GM19455 (cell line): ENCODE results near the gene HMGN5.

Experiments used
- ATAC-seq: cut with Tn5 transposase; IDR thresholded peaks from one replicate; pipeline ENCODE4 v1.9.1; 2021; ENCODE audit not compliant: unreplicated experiment

The HMGN5 gene, protein sequence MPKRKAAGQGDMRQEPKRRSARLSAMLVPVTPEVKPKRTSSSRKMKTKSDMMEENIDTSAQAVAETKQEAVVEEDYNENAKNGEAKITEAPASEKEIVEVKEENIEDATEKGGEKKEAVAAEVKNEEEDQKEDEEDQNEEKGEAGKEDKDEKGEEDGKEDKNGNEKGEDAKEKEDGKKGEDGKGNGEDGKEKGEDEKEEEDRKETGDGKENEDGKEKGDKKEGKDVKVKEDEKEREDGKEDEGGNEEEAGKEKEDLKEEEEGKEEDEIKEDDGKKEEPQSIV

GRCh38 chrX:81201671-81202455 lies at the start of gene HMGN5, which contains the start of gene SH3BGRL:
Gene HMGN5 (minus strand): TSS chrX:81201913. CDS start chrX:81121549, 80,364 bp downstream.
Gene SH3BGRL (plus strand): TSS chrX:81202102. CDS start chrX:81202201, 99 bp downstream.
- ATAC-seq = peak; percentile 98

DNA sequence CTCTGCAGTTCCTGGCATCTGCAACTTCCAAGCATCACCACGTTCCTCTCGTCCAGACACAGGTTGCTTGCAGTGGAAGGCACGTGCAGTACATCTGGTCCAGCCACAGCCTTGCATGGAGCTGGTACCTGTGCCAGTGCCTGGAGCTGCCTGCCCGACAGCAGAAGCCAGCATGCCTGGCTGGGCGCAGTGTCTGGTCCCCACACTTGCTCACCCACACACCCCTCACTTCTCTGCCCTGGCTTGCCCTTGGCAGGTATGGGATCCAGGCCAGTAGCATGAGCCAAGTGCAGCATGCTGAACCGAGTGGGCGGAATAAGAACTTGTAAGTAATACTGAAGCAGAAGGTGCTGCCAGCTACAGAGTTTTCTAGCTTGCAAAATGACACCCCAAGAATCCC lies 40.0 kb upstream of the HMGN5 start:
- no peak for ATAC-seq

- no peak for ATAC-seq
Measured at GRCh38 chrX:81240701-81241331, 39.1 kb upstream of the HMGN5 start.

DNA sequence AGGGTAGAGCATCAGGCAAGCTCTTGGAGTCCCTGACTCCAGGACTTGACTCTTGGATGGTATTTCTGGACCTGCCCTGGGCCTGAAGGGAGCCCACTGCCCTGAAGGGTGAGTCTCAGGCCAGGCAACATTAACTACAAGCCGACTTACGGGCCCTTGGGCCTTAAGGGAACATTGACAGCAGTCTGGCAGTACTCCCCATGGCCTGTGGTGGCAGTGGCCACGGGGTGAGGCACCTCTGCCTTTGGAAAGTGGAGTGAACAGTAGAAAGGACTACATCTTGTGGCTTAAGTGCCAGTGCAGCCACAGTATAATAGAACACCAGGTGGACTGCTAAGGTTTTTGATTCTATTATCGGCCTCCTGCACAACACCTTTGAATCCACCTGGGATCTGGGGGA lies 36.5 kb upstream of the HMGN5 start:
- ATAC-seq = no peak

- ATAC-seq = no peak
Measured at GRCh38 chrX:81237516-81237915, 35.8 kb upstream of the HMGN5 start.

GRCh38 chrX:81232218-81232617 lies 30.5 kb upstream of the HMGN5 start:
- no peak for ATAC-seq

DNA sequence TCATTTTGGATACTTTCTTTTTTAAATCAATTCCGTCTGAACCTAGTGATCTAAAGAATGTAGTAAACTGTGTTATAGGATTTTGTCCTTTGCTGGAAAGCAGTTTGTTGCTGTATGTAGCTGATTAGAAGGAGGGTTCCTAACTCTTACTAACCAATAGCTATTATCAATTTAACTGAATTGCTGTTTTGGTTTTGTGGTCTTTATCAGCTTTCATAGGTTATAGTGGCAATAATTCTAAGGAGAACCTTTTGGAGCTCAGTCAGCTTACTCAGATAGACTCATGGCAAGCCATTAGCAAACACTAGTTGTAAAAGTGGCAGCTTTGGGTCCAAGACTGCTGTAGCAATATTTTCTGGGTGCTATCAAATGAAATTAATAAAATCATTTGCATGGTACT lies 29.8 kb upstream of the HMGN5 start:
- ATAC-seq = no peak

DNA sequence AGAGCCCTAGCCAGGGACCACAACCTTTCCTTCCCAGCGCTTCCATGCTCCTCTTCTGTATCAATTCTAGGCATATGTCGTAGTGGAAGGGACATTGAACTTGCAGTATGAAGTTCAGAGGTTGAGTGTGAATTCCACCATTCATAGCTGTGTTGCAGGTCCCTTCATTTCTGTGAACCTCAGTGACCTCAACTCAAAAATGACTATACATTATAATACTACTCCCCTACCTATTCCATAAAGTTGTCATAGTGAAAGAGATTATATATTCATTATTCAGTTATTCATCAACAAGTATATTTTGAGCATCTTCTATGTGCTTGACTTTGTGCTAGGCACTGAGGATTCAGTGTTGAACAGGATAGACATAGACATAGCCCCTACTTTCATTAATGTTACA lies 28.2 kb upstream of the HMGN5 start:
- ATAC-seq = no peak

GRCh38 chrX:81229229-81229628 lies 27.5 kb upstream of the HMGN5 start:
- no peak for ATAC-seq

DNA sequence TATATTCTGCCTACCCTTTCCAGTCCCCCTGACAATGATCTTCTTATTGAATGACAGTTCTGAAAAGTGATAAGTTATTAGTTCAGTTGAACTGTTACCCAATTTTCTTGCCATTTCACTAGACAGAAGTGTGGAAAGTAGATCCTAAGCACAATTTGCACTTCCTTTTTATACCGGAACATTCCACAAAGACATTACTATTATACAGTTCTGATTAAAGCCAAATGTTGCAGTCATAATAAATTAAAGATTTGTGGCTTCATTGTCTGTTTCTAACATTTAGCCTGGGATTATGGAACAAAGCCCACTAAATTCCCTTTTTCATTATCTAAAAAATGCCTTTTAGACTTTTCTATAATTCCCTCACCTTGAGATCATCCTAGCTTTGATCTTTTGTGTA lies 14.0 kb upstream of the HMGN5 start:
- ATAC-seq = no peak

DNA sequence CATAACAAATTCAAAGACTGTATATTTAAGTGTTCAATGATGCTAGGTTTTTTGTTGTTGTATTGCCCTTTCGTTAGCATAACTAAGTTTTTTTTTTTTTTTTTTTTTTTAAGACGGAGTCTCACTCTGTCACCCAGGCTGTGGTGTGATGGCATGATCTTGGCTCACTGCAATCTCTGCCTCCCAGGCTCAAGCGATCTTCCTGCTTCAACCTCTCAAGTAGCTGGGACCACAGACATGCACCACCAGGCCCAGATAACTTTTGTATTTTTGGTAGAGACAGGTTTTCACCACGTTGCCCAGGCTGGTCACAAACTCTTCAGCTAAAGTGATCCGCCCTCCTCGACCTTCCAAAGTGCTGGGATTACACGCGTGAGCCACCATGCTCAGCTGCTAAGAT lies 7.2 kb upstream of the HMGN5 start:
- no peak for ATAC-seq

GRCh38 chrX:81206476-81206875 lies 4.8 kb upstream of the HMGN5 start:
- no peak for ATAC-seq

GRCh38 chrX:81205551-81205950 lies 3.8 kb upstream of the HMGN5 start:
- no peak for ATAC-seq

DNA sequence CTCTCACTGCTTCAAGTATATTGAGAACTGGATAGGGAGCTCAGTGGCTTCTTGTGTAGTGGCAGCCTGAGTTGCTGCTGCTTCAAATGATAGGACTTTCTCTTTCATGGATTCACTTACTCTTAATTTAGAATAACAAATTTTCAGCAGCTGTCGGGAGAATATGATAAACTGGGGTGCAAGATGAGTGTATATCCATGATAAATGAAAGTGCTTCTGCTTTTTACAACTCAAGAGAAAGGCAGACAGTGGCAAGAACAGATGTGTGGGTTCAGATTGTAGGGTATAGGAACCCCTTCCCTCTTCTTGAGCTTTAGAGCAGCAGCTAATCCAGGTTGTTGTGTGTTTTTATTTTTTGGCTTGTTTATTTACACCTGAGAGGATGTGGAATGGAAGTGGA lies 1.2 kb upstream of the HMGN5 start:
- ATAC-seq = no peak

DNA sequence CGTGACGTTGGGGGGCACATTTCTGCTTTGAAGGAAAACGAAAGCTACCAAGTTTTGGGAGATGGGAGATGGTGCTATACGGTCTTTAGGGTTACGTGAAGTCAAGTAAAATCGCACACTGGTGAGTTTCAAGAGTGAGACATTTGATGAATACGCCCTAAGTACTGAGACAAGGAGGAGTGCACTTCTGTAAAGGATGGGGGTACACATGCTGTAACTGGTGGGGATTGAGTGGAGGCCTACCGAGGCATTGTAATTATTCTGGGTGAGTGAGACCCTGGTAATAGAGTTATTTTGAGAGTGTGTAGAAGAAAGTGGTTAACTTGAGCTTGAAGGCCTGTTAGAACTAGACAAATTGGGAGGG lies 725 bp upstream of the HMGN5 start:
- no peak for ATAC-seq

DNA sequence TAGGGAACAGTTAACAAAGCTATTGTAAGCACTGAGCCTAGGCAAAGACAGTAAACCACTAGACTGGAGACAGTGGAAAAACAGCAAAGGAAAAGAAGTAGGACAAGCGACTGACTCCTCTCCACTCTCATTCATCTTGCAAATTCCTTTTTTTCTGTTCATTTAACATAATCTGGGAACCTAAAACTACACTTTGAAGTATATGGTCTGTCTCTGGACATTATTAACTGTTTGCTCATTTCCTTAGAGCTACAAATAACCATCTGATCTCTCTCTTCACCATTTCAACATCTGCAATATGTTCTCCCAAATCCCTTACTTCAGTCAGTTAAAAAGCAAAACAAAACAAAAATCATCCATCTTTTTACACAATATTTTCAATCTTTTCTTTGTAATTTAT lies 642 bp downstream of the HMGN5 start:
- ATAC-seq = no peak

- peak; percentile 90 for ATAC-seq
Measured at GRCh38 chrX:81195712-81196111, 6.0 kb downstream of the HMGN5 start.

DNA sequence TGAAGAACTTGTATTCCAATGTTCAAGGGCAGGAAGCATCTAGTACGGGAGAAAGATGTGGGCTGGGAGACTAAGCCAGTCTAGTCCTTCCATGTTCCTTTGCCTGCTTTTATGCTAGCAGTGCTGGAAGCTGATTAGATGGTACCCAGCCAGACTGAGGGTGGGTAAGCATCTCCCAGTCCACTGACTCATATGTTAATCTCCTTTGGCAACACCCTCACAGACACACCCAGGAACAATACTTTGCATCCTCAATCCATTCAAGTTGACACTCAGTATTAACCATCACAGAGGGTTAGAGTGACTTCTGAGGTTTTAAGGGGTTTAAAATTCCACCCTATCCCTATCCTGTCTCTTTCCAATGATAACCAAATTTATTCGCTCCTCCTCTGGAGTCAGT lies 6.5 kb downstream of the HMGN5 start:
- ATAC-seq = no peak

DNA sequence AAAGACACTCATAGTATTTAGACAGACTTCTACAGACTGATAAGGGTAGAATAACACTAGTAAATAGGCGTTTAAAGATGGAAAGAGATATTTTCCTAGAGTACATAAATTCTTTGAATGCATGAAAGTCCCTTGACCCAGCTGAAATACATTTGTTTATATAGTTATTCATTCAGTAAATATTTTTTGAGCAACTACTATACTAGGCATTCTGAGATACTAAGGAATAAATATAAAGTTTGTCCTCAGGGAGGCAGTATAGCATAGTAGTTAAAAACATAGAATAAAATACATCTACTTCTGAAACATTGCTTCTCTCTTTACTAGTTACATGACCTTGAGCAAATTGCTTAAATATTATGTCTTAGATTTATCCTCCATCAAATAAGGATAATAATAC lies 27.4 kb downstream of the HMGN5 start:
- ATAC-seq = no peak

- no peak for ATAC-seq
Measured at GRCh38 chrX:81168391-81168790, 33.3 kb downstream of the HMGN5 start.

DNA sequence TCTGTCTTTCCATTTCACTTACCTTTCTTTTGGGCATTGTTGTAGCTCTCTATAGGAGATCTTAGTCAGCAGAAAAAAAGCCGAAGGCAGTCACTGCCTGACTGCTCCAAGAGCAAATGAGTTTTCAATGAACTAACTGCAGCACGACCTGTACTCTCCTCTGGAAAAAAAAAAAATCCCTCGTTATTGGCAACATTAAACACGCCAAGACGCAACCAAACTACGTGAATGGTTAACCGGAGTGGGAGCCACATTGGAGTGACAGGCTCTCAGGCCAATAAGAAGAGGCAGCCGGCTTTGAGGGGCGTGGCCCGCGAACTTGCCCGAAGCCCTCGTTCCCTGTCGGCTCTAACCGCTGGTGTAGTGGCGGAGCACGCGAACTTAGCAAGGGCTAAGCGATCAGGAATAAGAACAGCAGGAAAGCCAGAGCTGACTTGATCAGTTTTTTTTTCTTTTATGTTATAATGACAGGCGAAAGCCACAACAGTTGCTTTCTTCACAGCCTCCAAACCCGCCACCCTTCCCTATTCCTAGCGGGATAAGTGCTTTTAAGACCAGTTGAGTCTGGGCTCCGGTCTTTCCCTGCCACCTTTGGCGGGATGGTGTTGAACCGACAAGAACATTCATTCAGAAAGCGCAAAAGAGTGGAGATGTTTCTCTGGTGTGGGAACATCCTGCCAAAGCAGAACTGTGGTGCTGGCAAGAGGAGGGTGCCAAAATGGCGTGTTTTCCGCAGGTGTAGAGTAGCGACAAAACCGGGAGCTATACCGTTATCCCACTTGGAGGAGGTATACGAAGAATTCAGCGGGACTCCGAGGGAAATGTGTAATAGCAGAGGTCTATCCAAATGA lies 80.0 kb downstream of the HMGN5 start:
- peak; percentile 97 for ATAC-seq
